Measurements from ENCODE around the gene MAPK4.
"Not testable (repeated sequence)": the region's sequence is repeated elsewhere in the genome, so short reads cannot be mapped to it uniquely, and the experiment has no call there.

Gene MAPK4

DNA sequence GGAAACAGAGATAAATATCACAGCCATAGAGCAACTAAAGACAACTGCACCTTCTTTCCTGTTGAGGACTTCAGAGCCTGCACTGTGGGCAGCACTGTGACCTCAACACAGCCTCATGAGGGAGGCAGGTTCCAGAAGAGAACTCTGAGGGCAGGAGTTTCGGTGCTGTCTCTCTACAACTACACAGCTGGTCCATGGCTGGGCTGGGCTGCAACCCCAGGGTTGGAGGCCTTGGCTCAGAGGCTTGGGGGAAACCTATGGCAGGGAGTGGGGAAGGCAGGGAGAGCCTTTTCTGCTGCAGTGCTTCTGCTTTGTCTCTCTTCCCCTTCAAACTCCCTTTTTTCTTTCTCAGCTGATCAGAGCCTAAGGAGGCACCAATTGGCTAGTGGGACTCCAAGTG is 193.4 kb downstream of the MAPK4 start:
- DNase-seq (ENCODE audit: low read depth) = no peak

DNA sequence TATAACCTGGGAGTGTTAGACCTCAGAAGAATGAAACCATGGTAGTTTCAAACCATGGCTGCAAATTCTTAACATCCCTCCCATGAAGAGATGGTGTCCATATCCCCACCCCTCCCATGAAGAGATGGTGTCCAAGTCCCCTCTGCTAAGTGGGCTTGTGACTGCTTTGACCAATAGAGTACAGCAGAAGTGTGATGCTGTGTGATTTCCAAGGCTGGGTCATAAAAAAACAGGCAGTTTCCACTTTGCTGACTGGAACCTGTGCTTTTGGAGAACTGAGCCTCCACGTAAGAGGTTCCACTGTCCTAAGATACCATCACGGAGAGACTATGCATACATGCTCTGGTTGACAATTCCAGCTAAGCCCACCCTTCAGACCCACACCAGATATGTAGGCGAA is 194.4 kb downstream of the MAPK4 start:
- no peak for DNase-seq (ENCODE audit: low read depth)

GRCh38 chr18:50757358-50757757 is 197.5 kb downstream of the MAPK4 start:
- DNase-seq (ENCODE audit: low read depth) = no peak

- no peak for DNase-seq (ENCODE audit: low read depth)
Measured at GRCh38 chr18:50769463-50769862, 209.6 kb downstream of the MAPK4 start.

DNA sequence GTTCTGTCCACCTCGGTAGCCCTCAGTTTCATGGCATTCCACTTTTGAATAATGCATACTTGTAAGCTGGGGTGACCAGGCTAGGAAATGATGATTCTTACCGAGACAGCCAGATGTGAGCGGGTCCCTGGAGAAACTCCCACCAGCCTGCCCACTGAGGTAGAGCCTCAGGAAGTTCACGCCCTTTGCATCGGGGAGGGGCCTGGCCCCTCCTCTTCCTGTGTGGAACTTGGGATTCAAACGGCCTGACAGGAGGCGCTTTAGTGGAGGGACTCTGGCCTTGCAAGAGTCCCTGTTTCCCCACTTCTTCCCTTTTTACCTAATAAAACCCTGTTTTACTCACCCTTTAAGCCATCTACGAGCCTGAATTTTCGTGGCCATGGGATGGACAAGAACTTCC is 215.3 kb downstream of the MAPK4 start:
- DNase-seq (ENCODE audit: low read depth) = no peak

DNA sequence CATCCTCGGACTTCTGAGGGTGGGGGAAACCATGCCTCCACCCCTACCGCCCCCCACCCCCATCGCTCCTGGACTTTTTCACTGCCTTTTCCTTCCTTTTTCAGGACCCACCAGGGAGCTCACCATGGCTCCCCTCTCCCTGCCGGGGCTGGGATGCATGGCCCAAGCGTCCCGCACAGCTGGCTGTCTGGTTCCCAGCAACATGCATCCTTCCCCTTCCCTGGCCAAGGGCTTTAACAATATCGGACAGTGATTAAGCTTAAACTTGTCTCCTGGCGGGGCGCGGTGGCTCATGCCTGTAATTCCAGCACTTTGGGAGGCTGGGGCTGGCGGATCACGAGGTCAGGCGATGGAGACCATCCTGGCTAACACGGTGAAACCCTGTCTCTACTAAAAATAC is 215.8 kb downstream of the MAPK4 start:
- DNase-seq (ENCODE audit: low read depth) = no peak

- DNase-seq (ENCODE audit: low read depth) = no peak
Measured at GRCh38 chr18:50776383-50776782, 216.5 kb downstream of the MAPK4 start.

- DNase-seq (ENCODE audit: low read depth) = not testable (repeated sequence)
Measured at GRCh38 chr18:50779021-50779420, 219.1 kb downstream of the MAPK4 start.
